Stimulated activated CD8-positive, alpha-beta memory T cell treated with anti-CD3 and anti-CD28 coated beads, Interleukin-2, amount 100 ng/mL, for 48 hours (primary cell): ENCODE data around the gene TNIP1.

Experiments
- DNase-seq, 2 donors: peaks; one replicate each; pipeline ENCODE4 v3.0.0-alpha.2; 2020; ENCODE audit warnings: low read depth in 2 of 2

Gene TNIP1

GRCh38 chr5:151080613-151081430, at the start of gene TNIP1:
Gene TNIP1 (minus strand): TSS chr5:151081034. CDS start chr5:151065095, 15,939 bp downstream.
- DNase-seq: peak; percentile 91 to 94

- DNase-seq: no peak
These were observed 49.5 kb upstream of the TNIP1 start for GRCh38 chr5:151130235-151130921.

GRCh38 chr5:151128817-151129216, 48.0 kb upstream of the TNIP1 start:
- no peak for DNase-seq

GRCh38 chr5:151127926-151128325, 47.1 kb upstream of the TNIP1 start:
- DNase-seq: no peak

GRCh38 chr5:151126199-151126645, 45.4 kb upstream of the TNIP1 start:
- peak; percentile 40 to 48 for DNase-seq

GRCh38 chr5:151125421-151125820, 44.6 kb upstream of the TNIP1 start:
- no peak for DNase-seq

- DNase-seq: peak; percentile 39 to 68
These were observed 43.3 kb upstream of the TNIP1 start for GRCh38 chr5:151123897-151124751.

- no peak for DNase-seq
These were observed 42.0 kb upstream of the TNIP1 start for GRCh38 chr5:151122828-151123227.

- no peak for DNase-seq
These were observed 40.8 kb upstream of the TNIP1 start for GRCh38 chr5:151121665-151122064.

GRCh38 chr5:151121095-151121494, 40.3 kb upstream of the TNIP1 start:
- DNase-seq: no peak

GRCh38 chr5:151118913-151119575, 38.2 kb upstream of the TNIP1 start:
- no peak for DNase-seq

- peak; percentile 61 to 67 for DNase-seq
These were observed 34.6 kb upstream of the TNIP1 start for GRCh38 chr5:151115272-151115905.

GRCh38 chr5:151113651-151114050, 32.8 kb upstream of the TNIP1 start:
- DNase-seq: no peak

GRCh38 chr5:151110992-151111391, 30.2 kb upstream of the TNIP1 start:
- no peak for DNase-seq

- DNase-seq: no peak
These were observed 29.4 kb upstream of the TNIP1 start for GRCh38 chr5:151110122-151110681.

- no peak for DNase-seq
These were observed 27.7 kb upstream of the TNIP1 start for GRCh38 chr5:151108566-151108965.

- DNase-seq: no peak
These were observed 27.1 kb upstream of the TNIP1 start for GRCh38 chr5:151107738-151108520.

- no peak for DNase-seq
These were observed 26.2 kb upstream of the TNIP1 start for GRCh38 chr5:151107084-151107483.

- no peak for DNase-seq
These were observed 25.7 kb upstream of the TNIP1 start for GRCh38 chr5:151106509-151106908.

GRCh38 chr5:151106043-151106442, 25.2 kb upstream of the TNIP1 start:
- DNase-seq: no peak
